K562 (cell line): Measurements from ENCODE around the gene COA7. TPM values are rescaled to one million over a fixed set of nuclear protein-coding genes. Genes with fewer than 3 reads are reported as not detected.

Experiments
- ATAC-seq: fragments of 200-7000 bp; cut with Tn5 transposase; 3 replicates; pipeline ENCODE4 v1.9.1; 2020; ENCODE audit warnings: moderate library complexity
- BruUV-seq: library from RNA; stranded (reverse); fragments of 400-500 nt; replicated peaks from 2 replicates; lab custom pipeline; 2021; lab: Mats Ljungman, UMichigan
- CTCF ChIA-PET: fragments of 300-600 bp; formaldehyde crosslinking; extraction: SDS; loops from one replicate; lab custom pipeline; 2021; ENCODE audit warnings: low intra/inter-chr PET ratio; lab: Yijun Ruan, JAX
- POLR2A ChIA-PET: fragments of 300-600, 350-650 bp; sonication (Branson Sonifier 250); formaldehyde crosslinking; extraction: SDS; loops from one replicate; lab custom pipeline; 2021; ENCODE audit warnings: antibody characterized with exemption, inconsistent platforms; lab: Yijun Ruan, JAX
- DNase-seq, 4 experiments: peaks; one replicate each; pipeline versions ENCODE4 v3.0.0 to v3.0.0-alpha.2; 2011 to 2018; ENCODE audit warnings: low spot score in 3 of 4, mixed read lengths in 3 of 4; ENCODE audit errors: extremely low read depth in 1 of 4
- FAIRE-seq: peaks from 2 replicates; lab custom pipeline; 2011; peaks lifted over from hg19 to GRCh38; lab: Jason Lieb, UNC
- H2AFZ ChIP-seq: 2 replicates; pipeline ENCODE4 v1.6.0; 2011; ENCODE audit warnings: low read depth, low read length, control low read depth, inconsistent platforms
- H3K27ac ChIP-seq: fragments of 200-600 bp; 3 replicates; pipeline ENCODE4 v1.8.0; 2011; ENCODE audit warnings: low read depth, mild to moderate bottlenecking, control low read depth, inconsistent platforms, low read length, moderate library complexity, mixed read lengths; ENCODE audit errors: extremely low read depth
- H3K27me3 ChIP-seq, 2 experiments: fragments of 300-600 bp in 1 of 2; 2 replicates in 1 of 2; 3 replicates in 1 of 2; pipeline versions ENCODE4 v1.6.0 to v1.8.0; 2011; ENCODE audit warnings: inconsistent platforms in 2 of 2, low read length in 2 of 2, mild to moderate bottlenecking in 1 of 2, mixed read lengths in 1 of 2, moderate library complexity in 1 of 2; ENCODE audit not compliant: control insufficient read depth in 2 of 2, insufficient read depth in 2 of 2
- H3K36me3 ChIP-seq: fragments of 300-600 bp; 3 replicates; pipeline ENCODE4 v1.8.0; 2011; ENCODE audit warnings: mild to moderate bottlenecking, low read length, inconsistent platforms; ENCODE audit not compliant: control insufficient read depth, insufficient read depth
- H3K4me1 ChIP-seq, 2 experiments: fragments of 200-600 bp in 1 of 2; replicated peaks in 1 of 2; 2 replicates in 1 of 2; 3 replicates in 1 of 2; pipeline versions ENCODE4 v1.5.1 to v1.8.0; 2011; ENCODE audit warnings: inconsistent platforms in 2 of 2, low read length in 2 of 2, mild to moderate bottlenecking in 1 of 2, mixed read lengths in 1 of 2, moderate library complexity in 1 of 2; ENCODE audit not compliant: control insufficient read depth in 2 of 2, insufficient read depth in 2 of 2
- H3K4me2 ChIP-seq: 2 replicates; pipeline ENCODE4 v1.6.1; 2011; ENCODE audit warnings: low read length, control low read depth, inconsistent platforms, mixed read lengths; ENCODE audit not compliant: insufficient read depth
- H3K4me3 ChIP-seq: fragments of 200-600 bp; sonication (generic), shearing (Covaris generic); 2 replicates; pipeline ENCODE4 v1.5.1; 2016; ENCODE audit warnings: control low read depth, inconsistent platforms
- H3K79me2 ChIP-seq: fragments of 200-600 bp; 3 replicates; pipeline ENCODE4 v1.8.0; 2011; ENCODE audit warnings: low read length, inconsistent platforms; ENCODE audit not compliant: control insufficient read depth, insufficient read depth
- H3K9ac ChIP-seq, 2 experiments: 2 replicates each; pipeline versions ENCODE4 v1.6.0 to v1.6.1; 2011; ENCODE audit warnings: low read depth in 2 of 2, low read length in 2 of 2, control low read depth in 1 of 2, inconsistent platforms in 1 of 2, mild to moderate bottlenecking in 1 of 2, mixed read lengths in 1 of 2; ENCODE audit not compliant: insufficient read depth in 1 of 2
- H3K9me1 ChIP-seq: one replicate; pipeline ENCODE4 v1.6.0; 2011; ENCODE audit warnings: inconsistent platforms, mild to moderate bottlenecking, low read length, moderate library complexity; ENCODE audit not compliant: control insufficient read depth, insufficient read depth
- H3K9me3 ChIP-seq: replicated peaks from 2 replicates; pipeline ENCODE4 v1.5.1; 2011; ENCODE audit warnings: low read depth, low read length, inconsistent platforms; ENCODE audit not compliant: control insufficient read depth, insufficient read depth
- H4K20me1 ChIP-seq: replicated peaks from 2 replicates; pipeline ENCODE4 v1.6.1; 2011; ENCODE audit warnings: low read length, inconsistent platforms, mixed read lengths; ENCODE audit not compliant: control insufficient read depth, insufficient read depth
- ASH1L ChIP-seq: fragments of 450-650 bp; IDR thresholded peaks from 2 replicates; pipeline ENCODE4 v1.6.1; 2018; ENCODE audit warnings: borderline replicate concordance, mild to moderate bottlenecking, low read depth; ENCODE audit not compliant: partially characterized antibody
- PHTF2 ChIP-seq: fragments of 250-450 bp; sonication (Bioruptor Pico); IDR thresholded peaks from 2 replicates; pipeline ENCODE4 v1.5.0; 2021; ENCODE audit warnings: mild to moderate bottlenecking
- SMAD2 ChIP-seq: fragments of 150-350 bp; IDR thresholded peaks from 2 replicates; pipeline ENCODE4 v1.6.1; 2014; ENCODE audit warnings: low read depth, mild to moderate bottlenecking, low read length
- WGBS: fragments of 100-300 bp; shearing (Covaris generic); methylation state at CpG from one replicate; pipeline ENCODE4 v1.1.6; 2016; ENCODE audit warnings: low coverage, mixed read lengths; ENCODE audit not compliant: insufficient coverage; ENCODE audit errors: missing lambda C conversion rate; 5-methylcytosine and 5-hydroxymethylcytosine counted together
- in situ Hi-C: fragments of 300-500 bp; cut with MboI; formaldehyde crosslinking; loops from 4 replicates; pipeline ENCODE4 v1.15.0; 2018; ENCODE audit warnings: inconsistent platforms, mixed read lengths
- intact Hi-C: fragments of 100-400 bp; cut with micrococcal nuclease; formaldehyde crosslinking; loops from 2 replicates; pipeline ENCODE4 v1.14.2; 2022
- polyA plus RNA-seq, 8 experiments: library from polyadenylated mRNA; depleted of rRNA in 4 of 8; stranded (reverse) in 5 of 8; unstranded in 3 of 8; fragments of >200 nt; fragmentation: Nextera tagmentation in 2 of 8; fragmentation: Illumina TruSeq in 1 of 8; extraction: Ambion mirVana in 2 of 8; extraction: Trizol in 1 of 8; gene quantifications; 2 replicates each; pipeline versions ENCODE4 v1.2.1 to v1.2.3, GENCODE V29; 2011 to 2014; ENCODE audit warnings: inconsistent platforms in 1 of 8, missing spikeins in 1 of 8
- total RNA-seq, 7 experiments: library from RNA; depleted of rRNA in 6 of 7; stranded (reverse); fragments of >200 nt in 6 of 7; fragmentation: Illumina TruSeq in 2 of 7; extraction: Trizol in 2 of 7; gene quantifications; 2 replicates each; pipeline versions ENCODE4 v1.2.1 to v1.2.3, GENCODE V29; 2011 to 2021; ENCODE audit warnings: low replicate concordance in 1 of 7
- TF ChIP-seq, protein P1 (sequence below): sonication (generic); formaldehyde crosslinking; IDR thresholded peaks from 2 replicates; pipeline ENCODE4 v1.8.0; 2022; ENCODE audit warnings: mild to moderate bottlenecking, missing genetic modification reagents, borderline replicate concordance

Gene COA7
- total and polyA plus RNA-seq, 9 of the 15 experiments (the other 6 are each of a cell fraction or from before 2014, with no cell fraction given), result 19.4 to 82.8 (median 51.0) TPM

DNA sequence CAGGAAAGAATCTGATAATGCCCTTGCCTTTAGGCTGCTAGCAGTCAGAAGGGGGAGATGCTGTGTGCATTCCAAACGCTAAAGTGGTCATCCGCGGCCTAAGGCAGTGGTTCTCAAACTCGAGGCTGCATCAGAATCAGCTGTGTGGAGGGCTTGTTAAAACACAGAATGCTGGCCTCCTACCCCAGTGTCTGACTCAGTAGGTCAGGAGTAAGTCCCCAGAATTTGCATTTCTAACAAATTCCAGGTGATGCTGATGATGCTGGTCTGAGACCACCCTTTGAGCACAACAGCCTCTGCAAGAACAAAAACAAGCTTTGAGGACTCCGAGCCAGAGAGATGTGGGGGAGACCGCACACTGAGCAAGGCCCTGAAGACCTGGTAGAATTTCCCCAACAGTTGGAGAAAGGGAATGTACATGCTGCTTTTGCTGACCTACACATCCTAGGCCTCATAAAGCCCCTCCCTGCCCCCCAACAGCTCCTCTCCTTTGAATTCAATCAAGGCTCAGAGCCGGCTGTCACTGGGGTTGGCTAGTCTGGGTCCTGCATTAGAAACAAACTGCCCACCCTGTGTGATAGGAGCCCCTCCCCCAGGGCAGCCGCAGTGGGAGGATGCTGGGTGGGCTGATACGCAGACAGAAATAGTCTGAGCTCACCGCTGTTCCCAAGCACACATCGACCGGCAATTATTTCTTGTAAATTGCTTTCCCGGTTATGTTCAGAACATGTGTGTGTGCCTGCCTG is 38.1 kb downstream of the COA7 start:
- Histone ChIP-seq H3K9me3 (no peaks in the 10 kb centered on the region), H3K27ac (no peak overlapping the region), H3K4me2 (no peak overlapping the region), H3K4me3 (no peak overlapping the region)
- FAIRE-seq, result no peak
- BruUV-seq, result no TSS peak
- POLR2A ChIA-PET, result interaction anchor here (0.9 to 3.1 kb wide), 8 partner anchors 8 to 538 kb away, joined by 3 to 12 read pairs (median 4); no protein-coding TSS in a partner anchor
- TF ChIP-seq ASH1L, result no peak
- TF ChIP-seq, protein P1, sequence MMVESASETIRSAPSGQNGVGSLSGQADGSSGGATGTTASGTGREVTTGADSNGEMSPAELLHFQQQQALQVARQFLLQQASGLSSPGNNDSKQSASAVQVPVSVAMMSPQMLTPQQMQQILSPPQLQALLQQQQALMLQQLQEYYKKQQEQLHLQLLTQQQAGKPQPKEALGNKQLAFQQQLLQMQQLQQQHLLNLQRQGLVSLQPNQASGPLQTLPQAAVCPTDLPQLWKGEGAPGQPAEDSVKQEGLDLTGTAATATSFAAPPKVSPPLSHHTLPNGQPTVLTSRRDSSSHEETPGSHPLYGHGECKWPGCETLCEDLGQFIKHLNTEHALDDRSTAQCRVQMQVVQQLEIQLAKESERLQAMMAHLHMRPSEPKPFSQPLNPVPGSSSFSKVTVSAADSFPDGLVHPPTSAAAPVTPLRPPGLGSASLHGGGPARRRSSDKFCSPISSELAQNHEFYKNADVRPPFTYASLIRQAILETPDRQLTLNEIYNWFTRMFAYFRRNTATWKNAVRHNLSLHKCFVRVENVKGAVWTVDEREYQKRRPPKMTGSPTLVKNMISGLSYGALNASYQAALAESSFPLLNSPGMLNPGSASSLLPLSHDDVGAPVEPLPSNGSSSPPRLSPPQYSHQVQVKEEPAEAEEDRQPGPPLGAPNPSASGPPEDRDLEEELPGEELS (CRISPR knock-in tag), result no peak
- no peak for TF ChIP-seq PHTF2 (CRISPR knock-in tag)
- no peak for TF ChIP-seq SMAD2
- TF ChIP-seq, all 486 proteins: peak for 0
- intact Hi-C loops (no loop called here), in situ Hi-C loops (no loop called here)
- Histone ChIP-seq H3K27me3 (no peaks in the 10 kb centered on the region), H3K36me3 (no peaks in the 10 kb centered on the region), H3K9me1 (no peaks in the 10 kb centered on the region), H4K20me1 (no peaks in the 10 kb centered on the region), H3K4me1 (peaks cover 2% of the 10 kb centered on the region in 2 experiments; a peak in 3 of 5 replicates), H3K9ac (no peak overlapping the region), H2AFZ (no peak overlapping the region), H3K79me2 (no peaks in the 10 kb centered on the region)
- CTCF ChIA-PET, result no interaction called here
- 48% methylated on average over 13 of the region's 13 CpGs for WGBS
- ATAC-seq, result no peak
- DNase-seq, result no peak
